Glutamatergic neuron (in vitro differentiated cells): ENCODE data around the gene LEFTY2. TPM values are rescaled to one million over a fixed set of nuclear protein-coding genes. Genes with fewer than 3 reads are reported as not detected.

Experiments used
- DNase-seq: peaks from one replicate; pipeline ENCODE4 v3.0.0; 2022
- H3K27ac Mint-ChIP-seq: one replicate; pipeline ENCODE4 v1.8.0; 2020; ENCODE audit warnings: mild to moderate bottlenecking, mixed read lengths, inconsistent platforms; ENCODE audit not compliant: unreplicated experiment
- H3K27me3 Mint-ChIP-seq: one replicate; pipeline ENCODE4 v1.8.0; 2020; ENCODE audit warnings: mild to moderate bottlenecking, moderate library complexity, mixed read lengths, inconsistent platforms; ENCODE audit not compliant: unreplicated experiment
- H3K36me3 Mint-ChIP-seq: one replicate; pipeline ENCODE4 v1.8.0; 2020; ENCODE audit warnings: mild to moderate bottlenecking, mixed read lengths, inconsistent platforms; ENCODE audit not compliant: unreplicated experiment
- H3K4me1 Mint-ChIP-seq: one replicate; pipeline ENCODE4 v1.8.0; 2020; ENCODE audit warnings: mild to moderate bottlenecking, low read depth, mixed read lengths, inconsistent platforms; ENCODE audit not compliant: unreplicated experiment
- H3K4me3 Mint-ChIP-seq: one replicate; pipeline ENCODE4 v1.8.0; 2020; ENCODE audit warnings: mild to moderate bottlenecking, mixed read lengths, inconsistent platforms; ENCODE audit not compliant: unreplicated experiment
- H3K9me3 Mint-ChIP-seq: one replicate; pipeline ENCODE4 v1.8.0; 2020; ENCODE audit warnings: mild to moderate bottlenecking, moderate library complexity, mixed read lengths, inconsistent platforms; ENCODE audit not compliant: unreplicated experiment
- CTCF ChIP-seq: fragments of 200-600 bp; sonication (generic); IDR thresholded peaks from one replicate; pipeline ENCODE4 v1.5.0; 2021; ENCODE audit not compliant: partially characterized antibody, unreplicated experiment
- total RNA-seq: library from RNA; stranded (reverse); fragmentation: NEBNext Ultra II Directional; extraction: Animal tissue kit (Norgen Biotek cat#: 25700); gene quantifications from one replicate; pipeline ENCODE4 v1.2.1, GENCODE V29; 2021; ENCODE audit not compliant: unreplicated experiment

The LEFTY2 gene
- total RNA-seq, 1 donor from 2014 or later: 5.0 TPM

DNA sequence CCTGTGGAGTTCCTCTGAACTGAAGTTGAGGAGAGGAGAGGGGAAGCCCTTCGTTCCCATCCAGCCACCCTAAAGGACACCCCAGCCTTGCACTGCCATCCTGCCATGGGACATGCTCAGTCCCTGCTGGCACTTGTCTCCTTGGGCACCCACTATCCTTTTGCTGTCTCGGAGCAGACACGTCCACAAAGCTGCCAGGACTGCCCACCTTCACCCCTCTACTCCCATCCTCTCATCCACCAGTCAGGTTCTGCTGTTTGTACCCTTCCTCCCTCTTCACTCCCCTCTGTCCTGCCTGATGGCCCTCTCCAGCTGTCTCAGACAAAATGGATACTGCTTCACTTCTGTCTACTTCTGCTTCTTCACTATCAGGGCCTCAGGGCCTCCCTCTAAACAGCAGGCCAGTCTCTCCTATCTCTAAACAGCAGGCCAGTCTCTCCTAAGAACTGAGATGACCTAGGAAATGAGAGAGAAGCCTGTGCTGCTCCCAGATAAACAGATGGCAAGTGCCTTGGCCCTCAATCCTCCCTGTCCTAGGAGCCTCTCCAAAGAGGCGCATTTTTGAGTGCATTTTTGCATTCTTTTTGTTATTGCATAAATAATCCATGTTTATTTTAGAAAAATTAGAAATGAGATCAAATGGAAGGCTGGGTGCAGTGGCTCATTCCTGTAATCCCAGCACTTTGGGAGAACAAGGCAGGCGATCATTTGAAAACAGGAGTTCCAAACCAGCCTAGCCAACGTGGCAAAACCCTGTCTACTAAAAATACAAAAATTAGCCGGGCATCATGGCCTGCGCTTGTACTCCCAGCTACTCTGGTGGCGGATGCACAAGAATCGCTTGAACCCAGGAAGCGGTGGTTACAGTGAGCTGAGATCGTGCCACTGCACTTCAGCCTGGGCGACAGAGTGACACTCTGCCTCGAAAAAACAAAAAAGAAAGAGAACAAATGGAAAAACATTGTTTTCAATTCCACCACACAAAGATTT is 12.5 kb downstream of the LEFTY2 start:
- Mint-ChIP-seq H3K9me3 (peaks cover 2% of the 10 kb centered on the region), H3K27me3 (peaks cover 3% of the 10 kb centered on the region), H3K4me3 (peak overlapping the region; percentile 57), H3K36me3 (no peaks in the 10 kb centered on the region), H3K4me1 (peaks cover 8% of the 10 kb centered on the region), H3K27ac (peak overlapping the region; percentile 85)
- no peak for TF ChIP-seq CTCF
- DNase-seq: no peak

GRCh38 chr1:225926551-225927113 is 14.4 kb downstream of the LEFTY2 start:
- Mint-ChIP-seq H3K27ac (no peak overlapping the region), H3K27me3 (peaks cover 3% of the 10 kb centered on the region), H3K4me1 (peaks cover 8% of the 10 kb centered on the region), H3K9me3 (peaks cover 2% of the 10 kb centered on the region), H3K4me3 (no peak overlapping the region), H3K36me3 (no peaks in the 10 kb centered on the region)
- no peak for DNase-seq
- TF ChIP-seq CTCF: no peak

DNA sequence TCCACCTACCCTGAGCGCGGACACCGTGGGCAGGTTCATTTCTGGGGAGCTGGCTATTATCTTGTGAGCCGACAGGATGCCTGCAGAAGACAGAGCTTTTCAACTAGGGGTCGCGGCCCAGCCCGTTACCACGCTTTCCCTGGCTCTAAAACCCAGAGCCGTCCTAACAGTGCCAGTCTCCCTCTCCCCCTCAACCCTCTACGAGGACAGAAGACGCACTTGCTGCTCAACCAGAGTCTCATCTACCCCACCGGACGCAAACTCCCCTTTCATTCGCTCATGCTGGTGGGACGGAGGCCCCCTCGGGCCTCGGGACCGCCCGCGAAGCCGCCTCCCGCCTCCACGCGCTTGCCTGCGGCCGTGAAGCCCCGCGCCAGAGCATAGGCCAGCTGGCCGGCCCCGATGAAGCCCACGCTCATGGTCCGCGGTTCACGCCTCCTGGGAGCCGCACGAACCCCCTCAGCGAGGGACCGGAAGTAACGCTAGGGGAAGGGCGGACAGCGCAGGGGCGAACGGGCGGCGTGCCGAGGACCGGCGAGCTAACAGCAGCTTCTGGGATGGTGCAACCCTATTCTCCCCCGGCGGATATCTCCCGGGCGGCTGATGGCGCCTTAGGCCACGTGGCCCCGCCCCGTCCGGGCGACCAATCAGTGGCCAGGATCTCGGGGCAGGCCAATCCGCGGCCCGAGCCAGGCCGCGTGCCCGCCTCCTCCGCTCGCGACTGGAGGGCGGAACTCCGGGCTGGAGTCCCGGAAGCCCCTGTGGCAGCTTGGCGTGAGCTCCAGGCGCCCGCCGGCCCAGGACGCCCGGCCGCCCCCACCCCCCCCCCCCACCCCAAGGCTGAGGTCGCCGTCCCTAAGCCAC is 17.1 kb downstream of the LEFTY2 start, which contains the start of gene PYCR2:
Gene PYCR2 (minus strand): TSS at position 559 of the 864 bp plus-strand sequence. CDS start 140 bp downstream, at position 419.
- no peak for TF ChIP-seq CTCF
- Mint-ChIP-seq H3K9me3 (peaks cover 2% of the 10 kb centered on the region), H3K27ac (peak within 1 kb of the TSS; percentile 96), H3K36me3 (no peaks in the 10 kb centered on the region), H3K4me3 (peak within 1 kb of the TSS; percentile 95), H3K4me1 (peaks cover 8% of the 10 kb centered on the region), H3K27me3 (peaks cover 3% of the 10 kb centered on the region)
- DNase-seq: peak; percentile 96

DNA sequence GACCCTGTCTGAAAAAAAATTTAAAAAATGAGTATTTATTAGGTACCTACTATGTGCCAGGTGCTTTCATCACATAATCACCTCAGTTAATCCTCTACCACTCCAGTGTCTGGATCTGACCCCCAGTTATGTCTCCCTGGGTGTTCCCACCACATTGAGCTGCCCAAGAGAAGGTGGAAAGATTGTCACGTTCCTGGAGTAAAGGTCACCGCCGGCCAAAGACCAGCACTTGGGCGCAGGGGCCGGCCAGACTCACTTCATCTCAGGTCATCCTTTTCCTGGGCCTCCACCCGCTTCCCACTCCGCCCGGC is 17.7 kb downstream of the LEFTY2 start:
- H3K27me3 Mint-ChIP-seq: peaks cover 3% of the 10 kb centered on the region
- H3K4me1 Mint-ChIP-seq: peaks cover 4% of the 10 kb centered on the region
- no peak for DNase-seq
- TF ChIP-seq CTCF: no peak
- H3K36me3 Mint-ChIP-seq: no peaks in the 10 kb centered on the region
- H3K4me3 Mint-ChIP-seq: peak overlapping the region; percentile 95
- H3K9me3 Mint-ChIP-seq: peaks cover 1% of the 10 kb centered on the region
- H3K27ac Mint-ChIP-seq: peak overlapping the region; percentile 96
